Prostate gland (tissue), 2 donors: ENCODE data around the gene UGT1A6.

Experiments
- POLR2A ChIP-seq: fragments of 450-650 bp; IDR thresholded peaks from one replicate; pipeline ENCODE4 v1.6.1; 2016; ENCODE audit warnings: antibody characterized with exemption, mild to moderate bottlenecking
- POLR2AphosphoS5 ChIP-seq: sonication (generic); formaldehyde crosslinking; IDR thresholded peaks from one replicate; pipeline ENCODE4 v1.6.1; 2017; ENCODE audit warnings: antibody characterized with exemption
- TF ChIP-seq, protein P1 (sequence below), 4 experiments: fragments of 200-600 bp in 2 of 4; fragments of 450-650 bp in 2 of 4; sonication (generic) in 2 of 4; IDR thresholded peaks; 1 replicate in 3 of 4; 2 replicates in 1 of 4; pipeline ENCODE4 v1.5.1; 2016 to 2019; ENCODE audit warnings: antibody characterized with exemption in 4 of 4, mild to moderate bottlenecking in 2 of 4, moderate library complexity in 2 of 4

DNA sequence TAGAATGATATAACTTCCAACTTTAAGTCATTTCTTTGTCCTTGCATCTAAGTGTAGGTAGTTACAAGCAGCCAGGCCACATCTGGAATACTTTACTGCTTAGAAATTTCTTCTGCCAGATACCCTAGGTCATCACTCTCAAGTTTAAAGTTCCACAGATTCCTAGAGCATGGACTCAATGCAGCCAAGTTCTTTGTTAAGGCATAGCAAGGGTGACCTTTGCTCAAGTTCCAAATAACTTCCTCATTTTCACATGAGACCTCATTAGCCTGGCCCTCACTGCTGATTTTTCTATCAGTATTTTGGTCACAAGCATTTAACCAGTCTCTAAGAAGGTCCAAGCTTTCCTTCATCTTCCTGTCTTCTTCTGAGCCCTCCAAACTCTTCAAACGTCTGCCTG, 28.8 kb upstream of the UGT1A6 start:
- TF ChIP-seq, protein P1, sequence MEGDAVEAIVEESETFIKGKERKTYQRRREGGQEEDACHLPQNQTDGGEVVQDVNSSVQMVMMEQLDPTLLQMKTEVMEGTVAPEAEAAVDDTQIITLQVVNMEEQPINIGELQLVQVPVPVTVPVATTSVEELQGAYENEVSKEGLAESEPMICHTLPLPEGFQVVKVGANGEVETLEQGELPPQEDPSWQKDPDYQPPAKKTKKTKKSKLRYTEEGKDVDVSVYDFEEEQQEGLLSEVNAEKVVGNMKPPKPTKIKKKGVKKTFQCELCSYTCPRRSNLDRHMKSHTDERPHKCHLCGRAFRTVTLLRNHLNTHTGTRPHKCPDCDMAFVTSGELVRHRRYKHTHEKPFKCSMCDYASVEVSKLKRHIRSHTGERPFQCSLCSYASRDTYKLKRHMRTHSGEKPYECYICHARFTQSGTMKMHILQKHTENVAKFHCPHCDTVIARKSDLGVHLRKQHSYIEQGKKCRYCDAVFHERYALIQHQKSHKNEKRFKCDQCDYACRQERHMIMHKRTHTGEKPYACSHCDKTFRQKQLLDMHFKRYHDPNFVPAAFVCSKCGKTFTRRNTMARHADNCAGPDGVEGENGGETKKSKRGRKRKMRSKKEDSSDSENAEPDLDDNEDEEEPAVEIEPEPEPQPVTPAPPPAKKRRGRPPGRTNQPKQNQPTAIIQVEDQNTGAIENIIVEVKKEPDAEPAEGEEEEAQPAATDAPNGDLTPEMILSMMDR (IDR thresholded peaks at IDR 0.05) = no peak
- TF ChIP-seq POLR2A (no peak), POLR2AphosphoS5 (no peak)
